Activated T-helper 9 cell treated with anti-CD3 and anti-CD28 coated beads, Interleukin-2, amount 50 U/mL, for 16 hours (primary cell): ENCODE measurements around the gene CCDC127.

Experiments
- DNase-seq: peaks from one replicate; pipeline ENCODE4 v3.0.0-alpha.2; 2020; ENCODE audit warnings: low read depth

The CCDC127 gene

DNA sequence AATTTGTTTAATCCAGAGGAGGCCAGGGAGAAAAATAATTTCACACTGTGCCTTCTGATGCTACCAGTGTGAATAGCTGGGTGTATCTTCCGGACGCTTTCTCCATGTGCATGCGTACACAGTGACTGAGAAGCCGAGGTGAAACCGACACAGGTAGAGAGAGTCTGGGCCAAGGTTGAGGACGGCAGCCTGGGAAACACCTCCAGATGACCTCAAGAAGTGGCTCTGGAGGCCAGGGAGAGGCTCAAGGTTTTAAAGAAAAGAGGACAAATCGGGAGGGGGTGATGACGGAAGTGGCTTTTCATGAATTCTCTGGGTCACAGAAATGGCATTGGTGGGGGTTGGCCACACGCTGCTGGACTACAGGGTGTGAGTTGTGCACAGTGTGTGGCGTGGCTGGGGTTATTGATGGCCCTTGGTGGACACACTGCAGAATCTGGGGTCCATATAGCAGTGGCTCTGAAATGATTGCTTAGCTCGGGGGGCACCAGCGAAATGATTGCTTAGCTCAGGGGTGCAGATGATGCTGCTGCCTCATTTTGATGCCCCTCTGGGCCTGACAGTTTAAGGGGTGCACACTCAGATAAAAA, 60.7 kb downstream of the CCDC127 start:
- no peak for DNase-seq

DNA sequence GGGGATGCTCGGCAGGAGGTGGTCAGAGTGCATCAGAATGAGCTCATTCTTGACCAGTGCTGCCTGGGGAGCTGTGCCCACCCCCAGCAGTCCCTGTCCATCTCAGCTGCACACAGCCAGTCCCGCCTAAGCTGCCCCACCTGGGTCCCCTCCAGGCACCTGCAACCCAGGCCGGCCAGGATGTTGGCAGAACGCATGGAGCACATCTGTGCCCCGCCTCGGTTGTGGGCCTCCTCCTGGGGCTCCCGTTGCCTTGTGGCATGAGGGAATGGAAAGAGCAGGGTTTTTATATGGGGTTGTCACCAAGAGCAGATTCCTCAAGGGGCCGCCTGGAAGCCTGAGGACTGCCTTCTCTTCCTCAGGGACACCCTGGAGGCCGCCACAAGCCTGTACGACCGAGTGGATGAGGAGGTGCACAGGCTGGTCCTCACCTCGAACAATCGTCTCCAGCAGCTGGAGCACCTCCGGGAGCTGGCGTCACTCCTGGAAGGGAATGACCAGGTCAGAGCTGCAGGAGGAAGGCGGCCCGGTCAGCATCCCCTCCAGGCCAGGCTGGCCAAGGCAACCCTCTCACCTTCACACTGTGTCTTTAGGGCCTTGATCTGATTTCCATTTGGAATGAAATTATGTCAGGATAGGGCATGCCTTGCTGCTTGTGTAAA, 61.4 kb downstream of the CCDC127 start:
- DNase-seq: no peak

DNA sequence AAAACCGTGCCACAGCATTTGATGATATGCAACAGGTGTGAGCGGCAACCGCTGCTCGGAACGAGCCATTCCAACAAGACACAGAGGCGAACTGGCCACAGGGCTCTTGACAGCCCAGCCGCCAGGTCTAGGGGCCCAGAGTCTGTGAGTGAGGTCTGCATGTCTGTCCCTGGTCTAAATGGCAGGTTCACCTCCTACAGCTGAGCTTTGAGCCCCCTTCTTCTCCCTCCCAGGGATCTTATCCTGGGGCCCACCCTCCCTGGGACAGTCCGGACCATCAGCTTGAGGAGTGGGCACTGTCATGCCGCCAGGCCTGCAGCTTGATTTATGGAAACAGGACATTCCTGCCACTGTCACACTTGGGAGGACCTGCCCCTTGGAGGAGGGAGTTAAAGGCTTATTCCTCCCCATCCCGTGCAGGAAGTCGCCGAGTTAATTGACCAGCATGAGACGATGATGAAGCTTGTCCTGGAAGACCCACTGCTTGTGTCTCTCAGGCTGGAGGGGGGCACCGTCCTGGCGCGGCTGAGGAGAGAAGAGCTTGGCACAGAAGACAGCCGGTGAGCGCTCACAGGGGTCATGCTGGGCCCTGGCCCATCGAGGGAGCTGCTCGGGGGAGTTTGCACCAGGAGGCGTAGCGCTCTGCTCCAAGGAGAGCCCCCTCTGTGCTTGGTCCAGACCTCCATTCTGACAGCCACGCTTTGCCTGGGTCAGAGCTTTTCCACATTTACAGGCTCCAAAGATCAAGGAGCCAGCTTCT, 62.1 kb downstream of the CCDC127 start:
- no peak for DNase-seq

DNA sequence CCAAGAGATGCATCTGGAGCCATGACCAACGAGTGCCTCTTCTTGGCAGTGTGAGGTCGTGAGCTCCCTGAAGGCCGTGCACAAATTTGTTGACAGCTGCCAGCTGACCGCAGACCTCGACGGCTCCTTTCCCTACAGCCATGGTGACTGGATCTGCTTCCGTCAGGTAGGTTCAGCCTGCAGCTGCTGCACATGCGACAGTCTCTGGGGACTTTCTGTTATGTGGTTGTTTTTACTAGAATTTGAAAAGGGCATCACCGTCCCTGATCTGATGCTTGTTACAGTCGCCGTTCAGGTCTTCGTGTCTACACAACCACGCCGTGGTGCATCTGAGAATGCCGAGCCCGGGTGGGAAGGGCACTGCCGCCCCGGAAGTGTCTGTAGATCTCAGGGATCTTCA, 63.1 kb downstream of the CCDC127 start:
- DNase-seq: no peak

DNA sequence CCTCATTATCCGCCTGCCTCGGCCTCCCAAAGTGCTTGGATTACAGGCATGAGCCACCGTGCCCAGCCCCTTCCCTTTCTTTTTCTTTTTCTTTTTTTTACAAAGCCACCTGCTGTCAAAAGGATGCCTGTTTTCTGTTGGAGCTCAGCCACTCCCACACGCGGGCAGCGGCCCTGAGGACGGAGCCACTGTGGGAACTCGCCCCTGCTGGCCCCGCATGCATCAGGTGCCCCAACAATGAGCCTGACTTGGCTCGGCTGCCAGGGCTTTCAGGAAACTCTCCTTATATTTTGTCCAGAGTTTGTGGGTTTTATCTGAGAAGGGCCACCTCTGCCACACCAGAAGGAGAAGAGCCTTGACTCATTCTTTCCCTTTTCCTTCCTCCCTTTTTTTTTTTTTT, 63.7 kb downstream of the CCDC127 start:
- no peak for DNase-seq

DNA sequence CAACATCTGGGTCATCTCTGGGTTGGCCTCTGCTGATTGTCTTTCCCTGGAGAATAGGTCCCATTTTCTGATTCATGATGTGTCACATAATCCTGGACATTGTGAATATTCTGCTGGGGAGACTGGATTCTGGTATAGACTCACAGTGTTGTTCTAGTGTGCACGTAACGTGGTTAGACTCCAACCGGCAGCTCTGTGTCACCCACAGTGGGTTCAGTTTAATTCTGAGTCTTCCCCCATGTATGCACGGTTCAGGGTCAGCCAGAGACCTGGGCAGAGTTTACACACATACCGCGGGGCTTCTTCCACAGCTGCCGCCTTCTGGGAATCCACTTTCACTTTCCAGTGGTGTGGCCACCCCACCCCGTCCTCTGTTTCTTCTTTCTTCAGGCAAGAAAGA, 64.7 kb downstream of the CCDC127 start:
- DNase-seq: no peak

DNA sequence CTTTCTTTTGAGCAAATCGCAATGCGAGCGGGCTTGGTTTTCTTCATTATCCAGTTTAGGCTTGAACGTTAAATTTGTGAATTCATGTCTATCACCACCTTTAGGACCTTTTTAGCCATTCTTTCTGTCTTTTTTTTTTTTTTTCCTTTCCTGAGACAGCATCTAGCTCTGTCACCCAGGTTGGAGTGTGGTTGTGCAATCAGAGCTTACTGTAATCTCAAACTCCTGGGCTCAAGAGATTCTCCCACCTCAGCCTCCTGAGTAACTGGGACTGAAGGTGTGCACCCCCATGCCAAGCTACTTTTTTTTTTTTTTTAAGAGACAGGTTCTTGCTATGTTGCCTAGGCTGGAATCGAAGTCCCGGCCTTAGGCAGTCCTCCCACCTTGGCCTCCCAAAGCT, 65.9 kb downstream of the CCDC127 start:
- no peak for DNase-seq

DNA sequence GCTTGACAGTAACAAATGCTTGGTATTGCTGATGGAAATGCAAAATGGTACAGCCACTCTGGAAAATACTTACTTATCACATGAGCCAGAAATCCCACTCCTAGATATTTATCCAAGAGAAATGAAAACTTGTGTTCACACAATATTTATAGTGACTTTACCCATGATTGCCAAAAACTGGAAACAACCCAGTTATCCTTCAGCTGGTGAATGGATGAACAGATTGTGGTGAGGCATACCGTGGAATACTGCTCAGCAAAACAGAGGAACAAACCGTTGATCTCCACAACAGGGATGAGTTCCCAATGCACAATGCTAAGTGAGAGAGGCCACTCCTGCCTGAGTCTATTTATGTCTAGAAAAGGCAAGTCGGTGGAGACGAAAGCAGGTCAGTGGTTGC, 67.2 kb downstream of the CCDC127 start:
- no peak for DNase-seq

DNA sequence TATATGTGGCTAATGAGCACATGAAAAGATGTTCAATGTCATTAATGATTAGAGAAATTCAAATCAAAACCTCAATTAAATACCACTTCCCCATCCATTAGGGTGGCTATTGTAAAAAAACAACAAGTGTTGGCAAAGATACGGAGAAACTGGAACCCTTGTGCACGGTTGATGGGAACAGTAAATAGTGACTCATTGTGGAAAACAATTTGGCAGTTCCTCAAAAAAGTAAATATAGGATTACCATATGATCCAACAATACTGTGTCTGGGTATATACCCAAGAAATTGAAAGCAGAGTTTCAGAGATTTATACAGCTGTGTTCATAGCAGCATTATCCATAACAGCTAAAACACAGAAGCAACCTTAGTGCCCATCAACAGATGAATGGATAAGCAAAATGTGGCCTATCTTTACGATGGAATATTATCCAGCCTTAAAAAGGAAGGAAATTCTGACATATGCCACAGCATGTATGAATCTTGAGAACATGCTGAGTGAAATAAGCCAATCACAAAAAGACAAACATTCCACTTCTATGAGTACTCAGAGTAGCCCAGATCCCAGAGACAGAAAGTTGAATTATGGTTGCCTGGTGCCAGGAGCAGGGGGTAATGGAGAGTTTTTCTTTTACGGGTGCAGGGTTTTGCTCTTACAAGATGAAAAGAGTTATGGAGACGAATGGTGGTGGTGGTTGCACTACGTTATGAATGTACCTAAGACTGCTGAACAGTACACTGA, 68.0 kb downstream of the CCDC127 start:
- DNase-seq: no peak

DNA sequence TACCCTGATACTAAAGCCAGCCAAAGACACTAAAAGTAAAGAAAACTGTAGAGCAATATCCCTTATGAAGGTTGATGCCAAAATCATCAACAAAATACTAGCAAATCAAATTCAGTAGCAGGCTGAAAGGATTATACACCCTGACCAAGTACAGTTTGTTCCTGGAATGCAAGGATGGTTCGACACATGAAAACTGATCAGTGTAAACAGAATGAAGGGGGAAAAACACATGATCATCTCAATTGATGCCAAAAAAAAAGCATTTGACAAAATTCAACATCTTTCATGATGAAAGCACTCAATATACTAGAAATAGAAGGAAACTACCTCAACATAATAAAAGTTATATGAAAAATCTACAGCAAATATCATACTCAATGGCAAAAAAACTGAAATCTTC, 70.2 kb downstream of the CCDC127 start:
- DNase-seq: no peak
